AG10803 (cell line): Measurements from ENCODE around the gene SMAD7.

ENCODE experiments used
- DNase-seq: peaks from one replicate; pipeline ENCODE4 v3.0.0; 2010; ENCODE audit warnings: low read depth
- H3K4me3 ChIP-seq: 2 replicates; pipeline ENCODE4 v1.5.1; 2011; ENCODE audit warnings: mild to moderate bottlenecking, low read length, control low read depth
- CTCF ChIP-seq: conservative IDR thresholded peaks from 2 replicates; pipeline ENCODE4 v1.5.1; 2011; ENCODE audit warnings: mild to moderate bottlenecking, low read length, control low read depth, inconsistent platforms

Gene SMAD7

GRCh38 chr18:48902023-48902855 lies 48.5 kb downstream of the SMAD7 start:
- DNase-seq = peak; percentile 90
- H3K4me3 ChIP-seq = no peak overlapping the region
- TF ChIP-seq CTCF = no peak

- no peak overlapping the region for H3K4me3 ChIP-seq
- DNase-seq = no peak
- TF ChIP-seq CTCF = no peak
Measured at GRCh38 chr18:48901145-48902022, 49.4 kb downstream of the SMAD7 start.

- TF ChIP-seq CTCF = no peak
- no peak for DNase-seq
- no peak overlapping the region for H3K4me3 ChIP-seq
Measured at GRCh38 chr18:48900469-48900868, 50.3 kb downstream of the SMAD7 start.

- no peak for TF ChIP-seq CTCF
- no peak overlapping the region for H3K4me3 ChIP-seq
- DNase-seq = no peak
Measured at GRCh38 chr18:48899558-48900174, 51.1 kb downstream of the SMAD7 start.

GRCh38 chr18:48898521-48898920 lies 52.2 kb downstream of the SMAD7 start:
- no peak for DNase-seq
- no peak for TF ChIP-seq CTCF
- H3K4me3 ChIP-seq = no peak overlapping the region

GRCh38 chr18:48897531-48897930 lies 53.2 kb downstream of the SMAD7 start:
- H3K4me3 ChIP-seq = no peak overlapping the region
- peak; percentile 45 for DNase-seq
- no peak for TF ChIP-seq CTCF
